H1 (cell line): ENCODE results near the gene PALD1.

Experiments used
- CBX5 ChIP-seq: fragments of 300-800, 300-1000 bp; sonication (generic); IDR thresholded peaks from 2 replicates; pipeline ENCODE4 v1.7.1; 2016; ENCODE audit warnings: antibody characterized with exemption, low read length, low read depth
- MAFK ChIP-seq: IDR thresholded peaks from 2 replicates; pipeline ENCODE4 v1.6.1; 2012; ENCODE audit warnings: low read depth, mild to moderate bottlenecking, improper control_type of control experiment, low read length
- SRF ChIP-seq: IDR thresholded peaks from 2 replicates; pipeline ENCODE4 v1.6.1; 2011; ENCODE audit warnings: mild to moderate bottlenecking, low read depth, low read length, moderate library complexity

GRCh38 chr10:70494536-70494935 is 16.0 kb downstream of the PALD1 start:
- no peak for TF ChIP-seq MAFK
- TF ChIP-seq CBX5, result no peak
- TF ChIP-seq SRF, result no peak
